Left kidney (tissue), 8 donors: ENCODE results near the gene ADAM19. TPM values are rescaled to one million over a fixed set of nuclear protein-coding genes. Genes with fewer than 3 reads are reported as not detected.

Experiments used
- DNase-seq: peaks from one replicate; pipeline ENCODE4 v3.0.0-alpha.2; 2013
- long read RNA-seq, 8 donors: transcript quantifications; one replicate each; lab custom pipeline, GENCODE V29; 2026
- polyA plus RNA-seq: library from polyadenylated mRNA; unstranded; fragments of 120-200 nt; gene quantifications from one replicate; pipeline ENCODE4 v1.2.1, GENCODE V29; 2013; ENCODE audit not compliant: insufficient read length

ADAM19 gene
- 8.8 TPM for polyA plus RNA-seq
- long read RNA-seq, donor 1: 0 reads
- long read RNA-seq, donor 2, partial matches to known transcripts: 8 of 9 reads
- long read RNA-seq, donor 2, other reads (novel, unspliced or antisense): 0 of 9 reads
- long read RNA-seq, donor 3: 0 reads
- long read RNA-seq, donor 4: 0 reads
- long read RNA-seq, donor 5: 0 reads
- long read RNA-seq, donor 6, full-length matches to known transcripts: 1 of 1 reads
- long read RNA-seq, donor 6, partial matches to known transcripts: 0 of 1 reads
- long read RNA-seq, donor 6, other reads (novel, unspliced or antisense): 0 of 1 reads
- long read RNA-seq, donor 7, partial matches to known transcripts: 6 of 6 reads
- long read RNA-seq, donor 7, other reads (novel, unspliced or antisense): 0 of 6 reads
- long read RNA-seq, donor 8: 0 reads

- peak; percentile 61 for DNase-seq
Observed at GRCh38 chr5:157575381-157576020, at the start of gene ADAM19. Gene ADAM19, minus strand, starts transcription at chr5:157575775. Its CDS starts 79 bp downstream, at chr5:157575696.

GRCh38 chr5:157624144-157624543, 48.6 kb upstream of the ADAM19 start:
- DNase-seq: no peak

- no peak for DNase-seq
Observed at GRCh38 chr5:157620776-157621175, 45.2 kb upstream of the ADAM19 start.

GRCh38 chr5:157618191-157618765, 42.7 kb upstream of the ADAM19 start:
- DNase-seq: no peak

GRCh38 chr5:157616785-157617184, 41.2 kb upstream of the ADAM19 start:
- no peak for DNase-seq

- DNase-seq: no peak
Observed at GRCh38 chr5:157613385-157614245, 38.0 kb upstream of the ADAM19 start.

GRCh38 chr5:157612581-157612980, 37.0 kb upstream of the ADAM19 start:
- DNase-seq: no peak

- DNase-seq: peak; percentile 13
Observed at GRCh38 chr5:157611571-157612476, 36.2 kb upstream of the ADAM19 start.

GRCh38 chr5:157610990-157611389, 35.4 kb upstream of the ADAM19 start:
- DNase-seq: no peak

GRCh38 chr5:157608972-157609565, 33.5 kb upstream of the ADAM19 start:
- no peak for DNase-seq

- no peak for DNase-seq
Observed at GRCh38 chr5:157607371-157608161, 32.0 kb upstream of the ADAM19 start.

GRCh38 chr5:157606046-157606445, 30.5 kb upstream of the ADAM19 start:
- no peak for DNase-seq

- DNase-seq: no peak
Observed at GRCh38 chr5:157603333-157604190, 28.0 kb upstream of the ADAM19 start.

- no peak for DNase-seq
Observed at GRCh38 chr5:157602505-157602904, 26.9 kb upstream of the ADAM19 start.

- no peak for DNase-seq
Observed at GRCh38 chr5:157600252-157600651, 24.7 kb upstream of the ADAM19 start.

GRCh38 chr5:157599565-157599964, 24.0 kb upstream of the ADAM19 start:
- DNase-seq: no peak

GRCh38 chr5:157598350-157598936, 22.9 kb upstream of the ADAM19 start:
- DNase-seq: no peak

GRCh38 chr5:157597277-157597676, 21.7 kb upstream of the ADAM19 start:
- DNase-seq: no peak
